HepG2 (cell line): Measurements from ENCODE around the gene PHAX. TPM values are rescaled to one million over a fixed set of nuclear protein-coding genes. Genes with fewer than 3 reads are reported as not detected.

Source experiments
- GZF1 ChIP-seq: sonication (generic); formaldehyde crosslinking; IDR thresholded peaks from 2 replicates; pipeline ENCODE4 v1.5.1; 2020; ENCODE audit warnings: mild to moderate bottlenecking, missing genetic modification reagents
- HOXA7 ChIP-seq: sonication (generic); formaldehyde crosslinking; IDR thresholded peaks from 2 replicates; pipeline ENCODE4 v1.8.1; 2022; ENCODE audit warnings: mild to moderate bottlenecking, missing genetic modification reagents, moderate library complexity
- IKZF4 ChIP-seq: sonication (generic); formaldehyde crosslinking; IDR thresholded peaks from 2 replicates; pipeline ENCODE4 v1.5.1; 2020; ENCODE audit warnings: borderline replicate concordance, mild to moderate bottlenecking, low read depth, missing genetic modification reagents; ENCODE audit errors: not compliant biosample characterization
- JDP2 ChIP-seq: sonication (generic); formaldehyde crosslinking; IDR thresholded peaks from 2 replicates; pipeline ENCODE4 v1.8.1; 2022; ENCODE audit warnings: missing genetic modification reagents, borderline replicate concordance
- NFYB ChIP-seq: sonication (generic); formaldehyde crosslinking; IDR thresholded peaks from 2 replicates; pipeline ENCODE4 v1.4.0; 2020; ENCODE audit warnings: missing genetic modification reagents
- RBM22 ChIP-seq: fragments of 200-400 bp; formaldehyde crosslinking; optimal IDR thresholded peaks from 2 replicates; pipeline ENCODE3; 2017; ENCODE audit warnings: mild to moderate bottlenecking, low read length, moderate library complexity
- RFX1 ChIP-seq: fragments of 450-650 bp; IDR thresholded peaks from 2 replicates; pipeline ENCODE4 v1.6.1; 2017
- RXRA ChIP-seq: sonication (generic); formaldehyde crosslinking; IDR thresholded peaks from 2 replicates; pipeline ENCODE4 v1.5.1; 2020; ENCODE audit warnings: missing genetic modification reagents
- THAP9 ChIP-seq: sonication (generic); formaldehyde crosslinking; IDR thresholded peaks from 2 replicates; pipeline ENCODE4; 2020; ENCODE audit warnings: missing genetic modification reagents, mild to moderate bottlenecking, borderline replicate concordance
- TIGD3 ChIP-seq: sonication (generic); formaldehyde crosslinking; IDR thresholded peaks from 2 replicates; pipeline ENCODE4 v1.5.1; 2020; ENCODE audit warnings: mild to moderate bottlenecking, missing genetic modification reagents, borderline replicate concordance
- WIZ ChIP-seq: sonication (generic); formaldehyde crosslinking; IDR thresholded peaks from 2 replicates; pipeline ENCODE4 v1.5.1; 2020; ENCODE audit warnings: mild to moderate bottlenecking, missing genetic modification reagents
- ZFP41 ChIP-seq: sonication (generic); formaldehyde crosslinking; IDR thresholded peaks from 2 replicates; pipeline ENCODE4 v1.4.0; 2020; ENCODE audit warnings: mild to moderate bottlenecking, missing genetic modification reagents, borderline replicate concordance
- ZGPAT ChIP-seq: IDR thresholded peaks from 2 replicates; pipeline ENCODE4 v1.6.1; 2016; ENCODE audit warnings: mild to moderate bottlenecking
- ZNF292 ChIP-seq: sonication (generic); formaldehyde crosslinking; IDR thresholded peaks from 2 replicates; pipeline ENCODE4 v1.8.1; 2022; ENCODE audit warnings: mild to moderate bottlenecking, low read depth, missing genetic modification reagents, borderline replicate concordance
- ZNF431 ChIP-seq: sonication (generic); formaldehyde crosslinking; IDR thresholded peaks from 2 replicates; pipeline ENCODE4 v1.9.0; 2022; ENCODE audit warnings: missing genetic modification reagents, low read depth, mild to moderate bottlenecking, borderline replicate concordance
- ZNF607 ChIP-seq: sonication (generic); formaldehyde crosslinking; IDR thresholded peaks from 2 replicates; pipeline ENCODE4 v1.5.1; 2020; ENCODE audit warnings: missing genetic modification reagents, mild to moderate bottlenecking, borderline replicate concordance
- ZNF761 ChIP-seq: sonication (generic); formaldehyde crosslinking; conservative IDR thresholded peaks from 2 replicates; pipeline ENCODE4 v1.4.0; 2020; ENCODE audit warnings: mild to moderate bottlenecking, missing genetic modification reagents
- ZNF816 ChIP-seq: sonication (generic); formaldehyde crosslinking; IDR thresholded peaks from 2 replicates; pipeline ENCODE4 v1.8.0; 2022; ENCODE audit warnings: missing genetic modification reagents, mild to moderate bottlenecking, borderline replicate concordance
- ZNF841 ChIP-seq: sonication (generic); formaldehyde crosslinking; IDR thresholded peaks from 2 replicates; pipeline ENCODE4 v1.8.1; 2023; ENCODE audit warnings: missing genetic modification reagents, borderline replicate concordance
- polyA plus RNA-seq, 8 experiments: library from polyadenylated mRNA; depleted of rRNA in 3 of 8; stranded (reverse) in 7 of 8; unstranded in 1 of 8; fragments of >200 nt; fragmentation: Illumina TruSeq in 4 of 8; extraction: Trizol in 4 of 8; gene quantifications; 2 replicates each; pipeline versions ENCODE4 v1.2.1 to v1.2.3, GENCODE V29; 2011 to 2016; ENCODE audit warnings: low read depth in 4 of 8, missing spikeins in 1 of 8, mixed read lengths in 1 of 8; ENCODE audit not compliant: insufficient read depth in 1 of 8
- total RNA-seq, 5 experiments: library from RNA; depleted of rRNA; stranded (reverse); fragments of >200 nt; fragmentation: Illumina TruSeq; extraction: Trizol; gene quantifications; 2 replicates each; pipeline ENCODE4 v1.2.3, GENCODE V29; 2016; ENCODE audit warnings: low read depth in 1 of 5
- TF ChIP-seq, protein P1 (sequence below): sonication (generic); formaldehyde crosslinking; IDR thresholded peaks from 2 replicates; pipeline ENCODE4 v1.4.0; 2020; ENCODE audit warnings: missing genetic modification reagents

PHAX gene
- total and polyA plus RNA-seq, 2 of the 13 experiments (the other 11 are each of a cell fraction or from before 2014, with no cell fraction given): 20.0 to 59.7 TPM

DNA sequence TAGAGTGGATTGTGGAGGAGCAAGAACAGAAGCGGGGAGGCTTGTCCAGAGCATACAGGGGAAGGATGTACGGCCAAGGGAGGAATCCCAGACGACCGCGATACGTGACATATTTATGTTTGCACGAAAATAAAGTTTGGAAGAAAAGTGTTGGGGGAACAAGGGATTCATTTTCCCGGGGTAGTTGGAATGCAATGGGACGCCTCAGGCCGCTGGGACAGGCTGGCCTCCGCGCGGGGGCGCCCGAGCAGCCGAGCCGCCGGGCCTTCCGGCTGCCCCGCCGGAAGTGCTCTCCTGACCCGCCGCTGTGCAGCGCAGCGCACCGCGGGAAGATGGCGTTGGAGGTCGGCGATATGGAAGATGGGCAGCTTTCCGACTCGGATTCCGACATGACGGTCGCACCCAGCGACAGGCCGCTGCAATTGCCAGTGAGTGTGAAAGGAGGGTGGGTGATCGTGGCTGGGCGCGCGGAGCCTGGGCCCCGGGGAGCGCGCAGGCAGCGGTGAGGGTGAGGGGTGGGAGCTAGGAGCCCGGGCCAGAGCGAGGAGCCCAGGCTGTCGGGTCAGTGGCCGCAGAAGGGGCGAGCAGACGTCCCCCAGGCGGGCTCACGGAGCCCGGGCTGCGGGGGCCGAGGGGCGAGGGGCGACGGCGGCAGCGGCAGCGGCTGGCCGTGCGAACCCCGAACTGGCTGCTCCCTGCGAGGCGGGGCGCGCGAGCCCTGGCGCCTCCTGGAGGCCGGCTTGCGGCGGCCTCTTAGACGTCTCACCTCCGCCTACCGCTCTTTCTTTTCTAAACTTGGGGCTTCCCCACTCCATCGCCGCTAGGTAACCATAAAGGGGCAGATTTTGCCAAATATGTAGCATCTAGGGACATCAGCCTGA, at the start of gene PHAX (continued):
- TF ChIP-seq ZNF292 (CRISPR knock-in tag): no peak
- TF ChIP-seq HOXA7 (CRISPR knock-in tag): no peak
- TF ChIP-seq TIGD3 (CRISPR knock-in tag): no peak
- no peak for TF ChIP-seq RXRA
- TF ChIP-seq ZNF761 (CRISPR knock-in tag): no peak
- no peak for TF ChIP-seq ZFP41 (CRISPR knock-in tag)
- no peak for TF ChIP-seq ZNF841 (CRISPR knock-in tag)
- no peak for TF ChIP-seq THAP9 (CRISPR knock-in tag)
- no peak for TF ChIP-seq RFX1
- TF ChIP-seq, protein P1, sequence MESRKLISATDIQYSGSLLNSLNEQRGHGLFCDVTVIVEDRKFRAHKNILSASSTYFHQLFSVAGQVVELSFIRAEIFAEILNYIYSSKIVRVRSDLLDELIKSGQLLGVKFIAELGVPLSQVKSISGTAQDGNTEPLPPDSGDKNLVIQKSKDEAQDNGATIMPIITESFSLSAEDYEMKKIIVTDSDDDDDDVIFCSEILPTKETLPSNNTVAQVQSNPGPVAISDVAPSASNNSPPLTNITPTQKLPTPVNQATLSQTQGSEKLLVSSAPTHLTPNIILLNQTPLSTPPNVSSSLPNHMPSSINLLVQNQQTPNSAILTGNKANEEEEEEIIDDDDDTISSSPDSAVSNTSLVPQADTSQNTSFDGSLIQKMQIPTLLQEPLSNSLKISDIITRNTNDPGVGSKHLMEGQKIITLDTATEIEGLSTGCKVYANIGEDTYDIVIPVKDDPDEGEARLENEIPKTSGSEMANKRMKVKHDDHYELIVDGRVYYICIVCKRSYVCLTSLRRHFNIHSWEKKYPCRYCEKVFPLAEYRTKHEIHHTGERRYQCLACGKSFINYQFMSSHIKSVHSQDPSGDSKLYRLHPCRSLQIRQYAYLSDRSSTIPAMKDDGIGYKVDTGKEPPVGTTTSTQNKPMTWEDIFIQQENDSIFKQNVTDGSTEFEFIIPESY (CRISPR knock-in tag): peak; percentile 61
- no peak for TF ChIP-seq ZNF816 (CRISPR knock-in tag)
- TF ChIP-seq ZGPAT (CRISPR knock-in tag): peak; percentile 77; the same call in 1 of the 2 replicates
- no peak for TF ChIP-seq GZF1
- no peak for TF ChIP-seq RBM22
- no peak for TF ChIP-seq ZNF431 (CRISPR knock-in tag)
- no peak for TF ChIP-seq NFYB (CRISPR knock-in tag)
- TF ChIP-seq JDP2 (CRISPR knock-in tag): peak; percentile 24; the same call in 1 of the 2 replicates
- peak; percentile 63; the same call in 1 of the 2 replicates for TF ChIP-seq WIZ (CRISPR knock-in tag)
- TF ChIP-seq ZNF607 (CRISPR knock-in tag): no peak
- no peak for TF ChIP-seq IKZF4
